HG03060 (cell line): ENCODE data around the gene GPN2.
A peak's percentile ranks its signal among the peaks of the same experiment; 100 is the strongest.

Experiments used
- ATAC-seq: cut with Tn5 transposase; IDR thresholded peaks from one replicate; pipeline ENCODE4 v1.9.1; 2021; ENCODE audit warnings: low read depth, moderate number of reproducible peaks; ENCODE audit not compliant: unreplicated experiment

Gene GPN2

DNA sequence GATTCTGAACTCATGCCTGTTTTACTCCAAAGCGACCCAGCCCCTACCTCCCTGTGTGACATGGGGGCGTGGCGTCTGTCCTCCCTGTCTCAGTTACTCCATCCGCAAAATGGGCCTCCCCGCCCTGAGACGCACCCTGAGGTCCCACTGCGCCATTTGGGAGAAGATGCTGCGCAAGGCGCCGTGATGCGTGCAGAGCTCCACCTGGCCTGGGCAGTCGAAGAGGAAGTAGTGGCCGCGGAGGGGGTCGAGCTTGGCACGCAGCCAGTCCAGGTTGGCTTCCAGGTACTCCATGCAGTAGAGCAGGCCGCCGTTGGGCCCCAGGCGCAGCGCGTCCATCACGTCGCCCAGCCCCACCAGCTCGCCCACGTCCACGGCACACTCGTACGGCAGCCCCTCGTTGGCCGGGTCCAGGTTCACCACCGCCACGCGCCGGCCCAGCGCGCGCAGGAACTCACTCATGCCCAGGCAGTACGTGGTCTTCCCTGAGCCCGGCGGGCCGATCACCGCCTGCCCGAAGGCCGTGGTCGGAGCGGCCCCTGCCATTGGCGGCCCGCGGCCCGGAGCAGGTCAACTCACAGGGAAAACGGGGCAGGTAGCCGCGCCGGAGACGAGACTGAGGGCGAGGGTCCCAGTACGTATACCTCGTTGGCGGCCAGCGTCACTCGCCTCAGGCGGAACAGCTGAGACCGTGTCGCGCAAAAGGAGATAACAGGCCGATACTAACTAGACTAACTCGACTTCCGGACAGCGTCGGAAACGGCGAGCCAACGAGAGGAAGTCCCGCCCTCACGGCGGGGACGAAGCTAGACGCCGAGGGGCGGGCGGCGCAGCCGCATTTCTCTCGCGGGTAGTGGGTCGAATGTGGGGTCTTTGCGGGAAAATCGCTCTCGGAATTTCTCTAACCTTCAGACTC, at the start of gene GPN2:
GPN2 (minus strand) TSS at position 733 of the 916 bp plus-strand sequence; CDS start at position 546, 187 bp downstream.
- peak; percentile 64 for ATAC-seq

- no peak for ATAC-seq
Observed at GRCh38 chr1:26938659-26939025, 48.6 kb upstream of the GPN2 start.

DNA sequence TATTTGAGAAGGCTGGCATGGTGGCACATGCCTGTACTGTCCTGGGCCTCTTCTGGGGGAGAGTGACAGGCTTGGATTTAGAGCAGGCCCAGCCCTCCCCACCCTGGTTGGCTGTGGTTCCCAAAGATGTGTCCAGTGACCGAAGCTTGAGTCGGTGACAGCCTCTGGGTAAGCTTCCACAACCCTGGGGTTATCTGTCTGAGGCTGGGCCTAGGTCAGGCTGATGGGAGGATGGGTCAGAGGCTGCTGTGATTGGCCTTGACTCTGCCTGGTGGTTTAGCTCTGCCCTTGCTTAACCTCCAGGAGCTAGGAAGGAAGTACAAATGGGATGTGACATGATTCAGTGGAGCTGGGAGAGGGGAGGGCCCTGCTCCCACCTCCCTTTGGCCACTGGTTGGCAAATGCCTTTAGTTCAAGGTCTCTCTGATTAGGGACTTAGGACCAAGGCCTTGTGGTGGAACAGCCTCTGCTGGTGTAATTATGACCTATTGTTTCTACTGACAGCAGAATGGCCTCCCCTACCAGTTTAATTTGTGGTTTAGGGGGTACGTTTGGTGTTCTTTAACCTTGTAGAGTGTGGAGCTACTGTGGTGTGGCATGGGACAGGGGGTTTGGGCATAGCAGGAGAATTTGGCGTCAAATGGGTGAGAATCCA, 48.0 kb upstream of the GPN2 start:
- no peak for ATAC-seq

GRCh38 chr1:26936823-26937222, 46.7 kb upstream of the GPN2 start:
- no peak for ATAC-seq

- ATAC-seq, result no peak
Observed at GRCh38 chr1:26932531-26932930, 42.4 kb upstream of the GPN2 start.

GRCh38 chr1:26923711-26924110, 33.6 kb upstream of the GPN2 start:
- ATAC-seq, result no peak

- ATAC-seq, result no peak
Observed at GRCh38 chr1:26922901-26923300, 32.8 kb upstream of the GPN2 start.

- no peak for ATAC-seq
Observed at GRCh38 chr1:26922431-26922729, 32.3 kb upstream of the GPN2 start.

DNA sequence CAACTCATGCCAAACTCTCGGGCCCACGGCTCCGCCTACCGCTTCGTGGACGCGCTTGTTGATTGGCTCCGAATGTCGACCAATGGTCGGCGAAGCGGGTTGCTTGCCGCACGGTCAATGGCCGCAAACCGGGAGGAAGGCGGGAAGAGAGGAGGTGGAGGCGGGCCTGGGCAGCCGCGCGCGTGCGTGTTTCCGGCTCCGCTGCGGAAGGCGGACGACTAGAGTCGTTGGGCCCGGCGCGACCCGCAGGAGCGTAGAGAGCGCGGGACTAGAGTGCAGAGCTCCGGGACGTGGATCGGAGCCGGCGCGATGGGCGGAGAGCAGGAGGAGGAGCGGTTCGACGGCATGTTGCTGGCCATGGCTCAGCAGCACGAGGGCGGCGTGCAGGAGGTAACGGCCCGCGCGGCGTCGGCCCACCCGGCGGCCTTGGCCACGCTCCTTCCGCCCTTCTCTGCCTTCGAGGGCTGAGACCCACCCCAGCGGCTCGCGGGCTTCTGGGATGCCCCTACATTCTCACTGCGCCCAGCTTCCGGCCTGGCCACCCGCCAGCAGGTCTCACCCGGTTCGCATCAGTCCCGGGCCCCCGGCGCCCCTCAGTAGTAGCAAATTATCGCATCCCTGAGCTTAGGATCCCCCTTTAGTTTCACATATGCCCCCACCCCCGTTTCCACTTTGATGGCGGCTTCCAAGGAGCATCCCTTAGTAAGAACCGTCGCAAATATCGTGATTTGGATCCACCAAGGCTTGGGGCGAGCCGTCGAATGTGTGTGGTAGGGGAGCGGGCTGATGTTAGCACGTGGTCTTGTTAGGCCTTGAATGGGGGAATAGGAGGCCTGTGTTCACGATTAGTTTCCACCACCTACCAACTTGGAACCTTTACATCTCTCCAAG, 31.7 kb upstream of the GPN2 start, which contains the start of gene NUDC:
NUDC (plus strand) TSS at position 204 of the 891 bp plus-strand sequence; CDS start at position 310, 106 bp downstream.
- ATAC-seq, result peak; percentile 86

GRCh38 chr1:26921126-26921539, 31.1 kb upstream of the GPN2 start:
- no peak for ATAC-seq

GRCh38 chr1:26915204-26915842, 25.2 kb upstream of the GPN2 start:
- ATAC-seq, result no peak

- ATAC-seq, result no peak
Observed at GRCh38 chr1:26913754-26914619, 23.9 kb upstream of the GPN2 start, which contains the start of gene NR0B2. TSS of gene NR0B2 (minus strand) at chr1:26913975. CDS start at chr1:26913940, 35 bp downstream.

GRCh38 chr1:26913389-26913753, 23.3 kb upstream of the GPN2 start:
- no peak for ATAC-seq

- no peak for ATAC-seq
Observed at GRCh38 chr1:26912147-26912490, 22.0 kb upstream of the GPN2 start.

DNA sequence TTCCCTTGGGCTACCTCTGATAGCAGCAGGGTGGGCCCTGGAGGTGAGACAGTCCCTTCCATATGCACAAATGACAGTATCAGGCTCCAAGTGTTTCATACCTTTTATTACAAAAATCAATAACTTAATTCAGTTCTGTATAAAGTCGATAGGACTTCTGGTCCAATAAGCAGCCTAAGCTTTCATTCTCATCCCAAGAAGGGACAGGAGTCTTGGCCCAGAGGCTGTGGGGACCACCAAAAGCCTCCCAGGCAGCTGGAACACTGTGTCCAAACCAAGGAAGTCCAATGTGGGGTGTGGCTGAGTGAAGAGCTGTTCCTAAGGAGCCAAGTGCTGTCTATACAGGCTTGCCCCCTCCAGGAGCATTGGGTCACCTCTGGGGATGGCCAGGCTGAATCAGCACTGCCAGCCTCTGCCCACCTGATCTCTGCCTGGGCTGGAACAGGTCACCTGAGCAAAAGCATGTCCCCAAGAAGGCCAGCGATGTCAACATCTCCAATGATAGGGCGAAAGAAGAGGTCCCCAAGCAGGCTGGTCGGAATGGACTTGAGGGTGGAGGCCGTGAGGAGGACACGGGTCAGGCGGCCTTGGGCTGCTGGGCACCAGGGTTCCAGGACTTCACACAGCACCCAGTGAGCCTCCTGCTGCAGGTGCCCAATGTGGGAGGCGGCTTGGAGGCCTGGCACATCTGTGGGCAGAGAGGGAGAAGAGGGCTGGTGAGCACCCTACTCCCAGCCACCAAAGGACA, 21.5 kb upstream of the GPN2 start:
- ATAC-seq, result no peak

DNA sequence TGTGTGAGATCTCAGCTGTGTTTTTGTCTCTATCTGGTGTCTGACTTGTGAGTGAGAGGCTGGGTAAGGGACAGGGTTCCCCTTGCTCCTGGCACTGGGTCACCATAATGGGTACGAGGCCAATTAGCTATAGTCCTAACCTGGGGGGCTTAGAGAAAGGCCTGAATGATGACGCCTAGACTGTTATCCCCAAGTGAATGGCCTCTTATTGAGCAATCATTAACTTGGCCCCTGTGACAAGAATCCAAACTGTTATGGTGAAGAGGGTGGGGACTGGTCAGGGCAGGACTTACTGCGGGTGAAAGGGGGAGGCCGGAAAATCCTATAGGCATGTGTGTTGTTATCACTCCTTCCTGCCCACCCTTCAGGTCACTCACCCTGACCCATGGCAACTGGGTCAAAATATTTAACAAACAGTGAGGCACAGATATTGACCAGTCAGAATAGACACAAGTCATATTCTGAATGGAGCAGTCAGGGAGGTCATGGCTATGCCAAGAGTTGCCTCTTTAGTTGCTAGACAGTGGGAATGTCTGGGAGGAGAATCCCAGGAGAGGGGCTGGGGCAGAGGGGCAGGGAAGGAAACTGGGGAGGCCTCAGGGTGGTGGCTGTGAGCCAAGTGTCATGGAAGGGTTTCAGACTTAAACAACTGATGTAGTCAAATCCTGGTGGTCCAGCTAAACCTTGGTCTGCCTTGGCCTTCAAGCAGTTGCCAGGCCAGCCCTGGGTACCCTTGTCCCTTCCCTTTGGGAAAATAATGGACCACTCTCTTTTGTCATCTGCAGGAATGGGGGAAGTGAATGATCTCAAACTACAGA, 20.5 kb upstream of the GPN2 start:
- no peak for ATAC-seq

DNA sequence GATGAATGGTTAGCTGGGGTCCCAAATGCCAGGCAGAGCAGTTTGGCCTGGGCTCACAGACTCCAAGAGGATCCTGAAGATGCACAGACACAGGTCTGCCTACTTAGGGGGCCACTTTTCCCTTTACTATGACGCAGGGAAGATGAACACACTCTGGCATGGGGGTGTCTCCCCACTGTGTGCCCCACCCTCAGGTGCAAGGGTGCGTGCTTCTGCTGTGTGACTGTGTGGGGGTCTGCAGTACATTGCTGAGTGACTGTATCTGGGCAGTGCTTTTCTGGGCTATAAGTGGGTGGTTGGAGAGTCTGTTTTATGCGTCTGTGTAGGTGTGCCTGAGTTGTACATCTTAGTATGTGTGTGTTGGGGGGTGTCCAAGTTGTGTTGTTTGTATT, 19.9 kb upstream of the GPN2 start:
- no peak for ATAC-seq
